ENCODE data around the gene CHRNA3.

CHRNA3 gene

DNA sequence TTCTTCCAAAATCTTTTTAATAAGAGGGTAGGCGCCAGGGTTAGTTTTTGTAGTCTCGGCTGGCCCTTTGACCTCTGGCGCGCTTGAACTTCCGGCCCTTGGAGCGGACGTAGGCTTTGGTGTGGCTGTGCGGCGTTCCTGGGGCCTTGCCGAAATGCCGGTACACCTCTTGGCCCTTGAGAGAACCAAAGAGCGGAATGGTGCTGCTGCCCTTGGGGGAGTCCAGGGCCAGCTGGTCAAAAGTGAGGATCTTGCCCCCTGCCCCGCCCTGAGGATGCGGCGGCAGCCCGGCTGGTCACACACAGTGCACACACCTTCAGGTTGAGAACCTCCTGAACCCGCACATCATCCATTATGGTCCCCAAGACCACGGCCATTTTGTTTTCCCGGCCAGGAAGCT, 40.2 kb upstream of the CHRNA3 start:
- TF ChIP-seq, protein P1, sequence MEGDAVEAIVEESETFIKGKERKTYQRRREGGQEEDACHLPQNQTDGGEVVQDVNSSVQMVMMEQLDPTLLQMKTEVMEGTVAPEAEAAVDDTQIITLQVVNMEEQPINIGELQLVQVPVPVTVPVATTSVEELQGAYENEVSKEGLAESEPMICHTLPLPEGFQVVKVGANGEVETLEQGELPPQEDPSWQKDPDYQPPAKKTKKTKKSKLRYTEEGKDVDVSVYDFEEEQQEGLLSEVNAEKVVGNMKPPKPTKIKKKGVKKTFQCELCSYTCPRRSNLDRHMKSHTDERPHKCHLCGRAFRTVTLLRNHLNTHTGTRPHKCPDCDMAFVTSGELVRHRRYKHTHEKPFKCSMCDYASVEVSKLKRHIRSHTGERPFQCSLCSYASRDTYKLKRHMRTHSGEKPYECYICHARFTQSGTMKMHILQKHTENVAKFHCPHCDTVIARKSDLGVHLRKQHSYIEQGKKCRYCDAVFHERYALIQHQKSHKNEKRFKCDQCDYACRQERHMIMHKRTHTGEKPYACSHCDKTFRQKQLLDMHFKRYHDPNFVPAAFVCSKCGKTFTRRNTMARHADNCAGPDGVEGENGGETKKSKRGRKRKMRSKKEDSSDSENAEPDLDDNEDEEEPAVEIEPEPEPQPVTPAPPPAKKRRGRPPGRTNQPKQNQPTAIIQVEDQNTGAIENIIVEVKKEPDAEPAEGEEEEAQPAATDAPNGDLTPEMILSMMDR (conservative IDR thresholded peaks at IDR 0.05; ENCODE audit: low read depth, low read length): no peak
- H3K4me3 ChIP-seq (ENCODE audit: low read length): no peak overlapping the region
- DNase-seq (ENCODE audit: low read depth): no peak

GRCh38 chr15:78660584-78660983, 39.8 kb upstream of the CHRNA3 start:
- TF ChIP-seq, protein P1 (conservative IDR thresholded peaks at IDR 0.05; ENCODE audit: low read depth, low read length): no peak
- DNase-seq (ENCODE audit: low read depth): no peak
- H3K4me3 ChIP-seq (ENCODE audit: low read length): no peak overlapping the region

DNA sequence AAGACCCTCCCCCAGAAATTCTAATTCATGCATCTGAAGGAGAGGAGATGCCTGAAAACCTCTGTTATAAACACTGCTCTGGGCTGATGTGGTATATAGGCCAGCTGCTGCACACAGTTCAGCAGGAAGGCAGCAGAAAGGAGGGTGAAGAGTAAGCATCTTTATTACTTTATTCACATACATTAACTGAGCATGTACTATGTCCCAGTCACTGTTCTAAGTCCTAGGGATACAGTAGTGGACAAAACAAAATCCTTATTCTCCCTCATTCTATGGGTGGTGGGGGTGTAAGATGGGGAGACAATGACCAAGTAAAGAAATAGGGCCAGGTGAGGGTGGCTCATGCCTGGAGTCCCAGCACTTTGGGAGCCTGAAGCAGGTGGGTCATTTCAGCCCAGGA, 38.0 kb upstream of the CHRNA3 start:
- no peak overlapping the region for H3K4me3 ChIP-seq (ENCODE audit: low read length)
- DNase-seq (ENCODE audit: low read depth): no peak
- TF ChIP-seq, protein P1 (conservative IDR thresholded peaks at IDR 0.05; ENCODE audit: low read depth, low read length): no peak

- TF ChIP-seq, protein P1 (conservative IDR thresholded peaks at IDR 0.05; ENCODE audit: low read depth, low read length): no peak
- DNase-seq (ENCODE audit: low read depth): no peak
- no peak overlapping the region for H3K4me3 ChIP-seq (ENCODE audit: low read length)
Measured at GRCh38 chr15:78654272-78654671, 33.5 kb upstream of the CHRNA3 start.

DNA sequence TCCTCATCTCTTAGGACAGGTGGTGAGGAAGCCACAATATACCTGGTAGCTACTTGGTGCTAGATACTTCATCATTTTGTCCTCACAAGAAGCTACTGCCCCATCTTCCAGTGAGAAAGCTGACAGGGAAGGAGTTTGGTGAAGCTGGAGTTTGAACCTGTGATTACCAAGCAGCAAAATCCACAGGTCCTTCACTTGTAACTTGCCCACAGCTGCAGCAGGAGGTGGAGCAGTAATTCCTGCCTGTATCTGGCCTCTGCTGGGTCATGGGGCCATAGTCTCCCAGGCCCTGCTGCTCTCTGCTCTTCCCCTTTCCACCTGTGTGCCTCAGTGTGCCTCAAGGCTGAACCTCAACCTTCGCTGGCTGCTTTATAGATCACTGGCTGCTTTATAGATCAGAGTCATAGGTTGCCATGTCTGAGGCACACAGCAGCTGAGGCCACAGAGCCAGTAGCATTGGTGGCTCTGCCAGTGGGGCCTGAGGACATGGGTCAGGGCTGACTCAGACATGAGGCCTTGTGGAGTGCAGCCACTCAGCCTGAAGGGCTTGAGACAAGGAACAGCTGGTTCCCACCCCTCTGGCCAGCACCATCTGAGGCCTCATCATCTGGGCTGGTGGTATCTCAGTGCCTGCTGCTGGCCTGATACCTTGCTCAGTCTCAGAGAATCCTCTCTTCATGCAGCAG, 31.3 kb upstream of the CHRNA3 start:
- H3K4me3 ChIP-seq (ENCODE audit: low read length): no peak overlapping the region
- DNase-seq (ENCODE audit: low read depth): no peak
- TF ChIP-seq, protein P1 (conservative IDR thresholded peaks at IDR 0.05; ENCODE audit: low read depth, low read length): no peak

GRCh38 chr15:78651007-78651406, 30.2 kb upstream of the CHRNA3 start:
- no peak for DNase-seq (ENCODE audit: low read depth)
- TF ChIP-seq, protein P1 (conservative IDR thresholded peaks at IDR 0.05; ENCODE audit: low read depth, low read length): no peak

DNA sequence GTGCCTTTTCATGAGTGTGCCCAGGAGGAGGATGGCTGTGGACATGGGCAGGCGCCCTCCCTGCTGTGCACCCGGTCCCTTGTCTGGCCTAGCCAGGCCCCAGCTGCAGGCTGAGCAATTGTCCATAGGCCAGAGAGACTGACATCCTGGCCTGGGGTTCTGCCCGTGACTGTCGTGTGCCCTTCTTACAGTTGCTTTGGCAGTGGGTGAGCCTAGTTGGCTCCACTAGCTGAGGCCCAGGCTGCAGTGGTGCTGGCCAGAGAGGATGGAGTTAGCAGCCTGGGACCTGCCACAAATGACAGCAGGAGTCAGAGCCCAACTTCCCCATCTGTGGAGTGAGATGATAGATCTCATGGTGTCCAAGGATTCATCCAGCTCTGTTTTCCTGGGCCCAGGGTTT, 29.2 kb upstream of the CHRNA3 start:
- TF ChIP-seq, protein P1 (conservative IDR thresholded peaks at IDR 0.05; ENCODE audit: low read depth, low read length): no peak
- H3K4me3 ChIP-seq (ENCODE audit: low read length): no peak overlapping the region
- DNase-seq (ENCODE audit: low read depth): no peak

More at GRCh38 chr15:78651007-78651406, 30.2 kb upstream of the CHRNA3 start:
- H3K4me3 ChIP-seq (ENCODE audit: low read length): no peak overlapping the region

Measured in retinal pigment epithelial cell (primary cell).